Gastroesophageal sphincter (tissue), 4 donors: Measurements from ENCODE around the gene MYO1H. TPM values are rescaled to one million over a fixed set of nuclear protein-coding genes. Genes with fewer than 3 reads are reported as not detected.
"Not testable (repeated sequence)": the region's sequence is repeated elsewhere in the genome, so short reads cannot be mapped to it uniquely, and the experiment has no call there.

ENCODE experiments used
- ATAC-seq: fragments of 150-250 bp; one replicate; pipeline ENCODE4 v1.9.1; 2016; ENCODE audit warnings: mild to moderate bottlenecking, moderate library complexity
- H3K27ac ChIP-seq, 4 donors: fragments of 200-600 bp; sonication (generic) in 3 of 4; 1 replicate in 3 of 4; 2 replicates in 1 of 4; pipeline ENCODE4 v1.5.1; 2016 to 2019
- H3K27me3 ChIP-seq: fragments of 200-600 bp; sonication (generic); one replicate; pipeline ENCODE4 v1.5.1; 2019
- H3K36me3 ChIP-seq, 2 donors: fragments of 200-600 bp; sonication (generic); one replicate each; pipeline ENCODE4 v1.5.1; 2019; ENCODE audit warnings: control low read depth in 1 of 2
- H3K4me1 ChIP-seq, 3 donors: fragments of 200-600 bp; sonication (generic); 1 replicate in 2 of 3; 2 replicates in 1 of 3; pipeline ENCODE4 v1.5.1; 2016 to 2019; ENCODE audit warnings: control low read depth in 2 of 3
- H3K4me3 ChIP-seq, 2 donors: fragments of 200-600 bp; sonication (generic); one replicate each; pipeline ENCODE4 v1.5.1; 2019; ENCODE audit warnings: mild to moderate bottlenecking in 1 of 2, moderate library complexity in 1 of 2
- H3K9me3 ChIP-seq, 3 donors: fragments of 200-600 bp; sonication (generic); one replicate each; pipeline ENCODE4 v1.5.1; 2017 to 2019; ENCODE audit warnings: control low read depth in 2 of 3
- CTCF ChIP-seq, 4 experiments: fragments of 200-600 bp in 2 of 4; fragments of 450-650 bp in 2 of 4; sonication (generic) in 1 of 4; IDR thresholded peaks; one replicate each; pipeline ENCODE4 v1.5.1; 2017 to 2019; ENCODE audit warnings: antibody characterized with exemption in 4 of 4, mild to moderate bottlenecking in 2 of 4, moderate library complexity in 2 of 4
- EP300 ChIP-seq: sonication (generic); formaldehyde crosslinking; IDR thresholded peaks from one replicate; pipeline ENCODE4 v1.6.1; 2017; ENCODE audit warnings: antibody characterized with exemption, mild to moderate bottlenecking
- POLR2A ChIP-seq, 2 donors: fragments of 450-650 bp; IDR thresholded peaks; one replicate each; pipeline ENCODE4 v1.6.1; 2017; ENCODE audit warnings: antibody characterized with exemption in 2 of 2, mild to moderate bottlenecking in 2 of 2, moderate library complexity in 1 of 2
- POLR2AphosphoS5 ChIP-seq: sonication (generic); formaldehyde crosslinking; IDR thresholded peaks from one replicate; pipeline ENCODE4 v1.6.1; 2017; ENCODE audit warnings: antibody characterized with exemption
- WGBS, 2 donors: methylation state at CpG; one replicate each; pipeline ENCODE4 v1.1.5; 2018; ENCODE audit warnings: low coverage in 1 of 2; 5-methylcytosine and 5-hydroxymethylcytosine counted together
- total RNA-seq, 4 donors: library from RNA; depleted of rRNA; stranded (reverse); fragments of >200 nt; gene quantifications; one replicate each; pipeline ENCODE4 v1.1.0, GENCODE V29; 2016

Gene MYO1H
- total RNA-seq, 4 donors from 2014 or later: not detected

GRCh38 chr12:109309381-109310246 lies 38.1 kb upstream of the MYO1H start:
- ATAC-seq: peak; percentile 55
- 0% methylated on average over 4 of the region's 99 CpGs; no CpG with 5 or more reads in 1 of the 2 donors for WGBS, 2 donors
- H3K4me3 ChIP-seq: peak overlapping the region; percentile 34 to 54
- H3K4me1 ChIP-seq: peaks cover 0 to 24% (median 14%) of the 10 kb centered on the region in 3 donors
- H3K27me3 ChIP-seq: peaks cover 66% of the 10 kb centered on the region
- H3K36me3 ChIP-seq: no peaks in the 10 kb centered on the region
- no peak overlapping the region for H3K27ac ChIP-seq
- H3K9me3 ChIP-seq: no peaks in the 10 kb centered on the region
- TF ChIP-seq CTCF (IDR thresholded peaks at IDR 0.05) (no peak), POLR2AphosphoS5 (no peak), EP300 (no peak), POLR2A (IDR thresholded peaks at IDR 0.05) (no peak)

- peak overlapping the region; percentile 34 to 54 for H3K4me3 ChIP-seq
- H3K27ac ChIP-seq: no peak overlapping the region
- WGBS, 2 donors: 4 to 24% methylated on average over 5 to 11 of the region's 33 CpGs
- H3K36me3 ChIP-seq: no peaks in the 10 kb centered on the region
- no peak for TF ChIP-seq CTCF (IDR thresholded peaks at IDR 0.05)
- no peak for TF ChIP-seq POLR2AphosphoS5
- TF ChIP-seq POLR2A (IDR thresholded peaks at IDR 0.05): no peak
- TF ChIP-seq EP300: no peak
- ATAC-seq: no peak
- peaks cover 57% of the 10 kb centered on the region for H3K27me3 ChIP-seq
- H3K9me3 ChIP-seq: no peaks in the 10 kb centered on the region
- H3K4me1 ChIP-seq: peaks cover 0 to 24% (median 14%) of the 10 kb centered on the region in 3 donors
These were observed 37.2 kb upstream of the MYO1H start for GRCh38 chr12:109310247-109311125.

- WGBS, 2 donors: 67 to 91% methylated on average over 1 to 7 of the region's 8 CpGs
- ATAC-seq, H3K4me3 ChIP-seq, H3K27ac ChIP-seq, H3K4me1 ChIP-seq, H3K36me3 ChIP-seq, H3K9me3 ChIP-seq: not testable (repeated sequence)
- peaks cover 24% of the 10 kb centered on the region for H3K27me3 ChIP-seq
These were observed 26.4 kb upstream of the MYO1H start for GRCh38 chr12:109321294-109321693.

GRCh38 chr12:109329003-109329402 lies 18.7 kb upstream of the MYO1H start:
- no peak for ATAC-seq
- Histone ChIP-seq H3K27ac (no peak overlapping the region), H3K36me3 (no peaks in the 10 kb centered on the region), H3K4me3 (no peak overlapping the region), H3K9me3 (no peaks in the 10 kb centered on the region), H3K4me1 (peaks cover 0 to 5% (median 0%) of the 10 kb centered on the region in 3 donors), H3K27me3 (no peaks in the 10 kb centered on the region)
- 88 to 97% methylated on average over 3 of the region's 3 CpGs for WGBS, 2 donors
- TF ChIP-seq POLR2AphosphoS5 (no peak), POLR2A (IDR thresholded peaks at IDR 0.05) (no peak), EP300 (no peak), CTCF (IDR thresholded peaks at IDR 0.05) (no peak)

- no peaks in the 10 kb centered on the region for H3K9me3 ChIP-seq
- H3K27ac ChIP-seq: no peak overlapping the region
- 52 to 66% methylated on average over 7 of the region's 7 CpGs for WGBS, 2 donors
- TF ChIP-seq CTCF (IDR thresholded peaks at IDR 0.05): no peak
- H3K4me1 ChIP-seq: peaks cover 0 to 5% (median 0%) of the 10 kb centered on the region in 3 donors
- no peak for ATAC-seq
- no peaks in the 10 kb centered on the region for H3K27me3 ChIP-seq
- H3K4me3 ChIP-seq: no peak overlapping the region
- H3K36me3 ChIP-seq: no peaks in the 10 kb centered on the region
These were observed 18.0 kb upstream of the MYO1H start for GRCh38 chr12:109329686-109330085.
